GM12801 (cell line): ENCODE data around the gene FAAP100.

Source experiments
- TF ChIP-seq, protein P1 (sequence below): IDR thresholded peaks from one replicate; pipeline ENCODE4 v1.5.1; 2011; ENCODE audit warnings: control low read depth; ENCODE audit not compliant: insufficient read length; ENCODE audit errors: extremely low read depth

Gene FAAP100

DNA sequence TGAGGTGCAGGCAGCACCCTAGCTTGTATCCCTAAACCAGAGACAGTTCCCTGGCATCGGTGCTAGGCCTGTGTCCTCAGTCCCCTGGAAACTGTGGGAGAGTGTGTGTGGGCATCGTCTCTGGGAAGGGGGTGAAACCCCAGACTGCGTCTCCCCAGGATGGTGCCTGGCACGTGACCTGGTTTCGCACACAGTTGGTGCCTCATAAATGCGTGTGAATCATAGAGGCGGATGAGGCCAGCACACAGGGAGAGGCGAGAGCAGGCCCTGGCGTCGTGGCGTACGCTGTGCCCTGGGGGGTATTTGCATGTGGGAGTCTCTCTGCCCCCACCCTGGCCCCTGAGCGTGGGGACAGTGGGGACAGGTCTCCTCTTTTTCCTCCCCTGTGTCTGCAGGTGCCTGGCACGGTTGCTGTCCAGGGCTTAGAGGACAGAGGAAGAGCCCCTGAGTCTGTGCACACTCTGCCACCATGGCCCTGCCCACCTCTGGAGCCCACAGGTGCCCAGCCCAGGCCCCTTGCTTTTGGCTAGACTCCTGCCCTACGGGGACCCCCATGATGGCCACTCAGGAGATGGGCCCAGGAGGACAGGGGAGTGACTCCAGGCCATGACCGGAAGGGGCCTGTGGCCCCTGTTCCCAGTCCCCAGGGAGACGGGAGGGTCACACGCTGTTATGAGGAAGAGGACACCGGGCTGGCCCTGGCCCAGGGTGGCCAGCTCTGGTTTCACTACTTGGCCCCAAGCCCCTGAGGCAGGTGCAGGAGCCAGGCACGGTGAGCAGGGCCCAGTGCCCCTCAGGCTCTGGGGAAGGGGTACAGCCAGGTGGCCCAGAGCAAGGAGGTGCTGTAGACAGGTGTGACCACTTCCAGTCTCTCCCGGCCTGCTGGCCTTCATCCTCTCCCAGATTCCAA lies 25.2 kb downstream of the FAAP100 start:
- TF ChIP-seq, protein P1, sequence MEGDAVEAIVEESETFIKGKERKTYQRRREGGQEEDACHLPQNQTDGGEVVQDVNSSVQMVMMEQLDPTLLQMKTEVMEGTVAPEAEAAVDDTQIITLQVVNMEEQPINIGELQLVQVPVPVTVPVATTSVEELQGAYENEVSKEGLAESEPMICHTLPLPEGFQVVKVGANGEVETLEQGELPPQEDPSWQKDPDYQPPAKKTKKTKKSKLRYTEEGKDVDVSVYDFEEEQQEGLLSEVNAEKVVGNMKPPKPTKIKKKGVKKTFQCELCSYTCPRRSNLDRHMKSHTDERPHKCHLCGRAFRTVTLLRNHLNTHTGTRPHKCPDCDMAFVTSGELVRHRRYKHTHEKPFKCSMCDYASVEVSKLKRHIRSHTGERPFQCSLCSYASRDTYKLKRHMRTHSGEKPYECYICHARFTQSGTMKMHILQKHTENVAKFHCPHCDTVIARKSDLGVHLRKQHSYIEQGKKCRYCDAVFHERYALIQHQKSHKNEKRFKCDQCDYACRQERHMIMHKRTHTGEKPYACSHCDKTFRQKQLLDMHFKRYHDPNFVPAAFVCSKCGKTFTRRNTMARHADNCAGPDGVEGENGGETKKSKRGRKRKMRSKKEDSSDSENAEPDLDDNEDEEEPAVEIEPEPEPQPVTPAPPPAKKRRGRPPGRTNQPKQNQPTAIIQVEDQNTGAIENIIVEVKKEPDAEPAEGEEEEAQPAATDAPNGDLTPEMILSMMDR: no peak

DNA sequence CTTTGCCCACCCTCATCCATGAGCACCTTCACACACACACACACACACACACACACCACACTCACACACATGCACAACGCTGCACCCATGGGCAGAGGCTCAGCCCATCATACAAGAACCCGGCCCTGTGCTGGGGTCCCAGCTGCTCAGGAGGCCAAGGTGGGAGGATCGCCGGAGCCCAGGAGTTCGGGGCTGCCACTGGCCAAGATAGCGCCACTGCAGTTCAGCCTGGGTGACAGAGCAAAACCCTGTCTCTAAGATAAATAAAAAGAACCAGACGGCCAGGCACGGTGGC lies 27.3 kb downstream of the FAAP100 start:
- TF ChIP-seq, protein P1: no peak

DNA sequence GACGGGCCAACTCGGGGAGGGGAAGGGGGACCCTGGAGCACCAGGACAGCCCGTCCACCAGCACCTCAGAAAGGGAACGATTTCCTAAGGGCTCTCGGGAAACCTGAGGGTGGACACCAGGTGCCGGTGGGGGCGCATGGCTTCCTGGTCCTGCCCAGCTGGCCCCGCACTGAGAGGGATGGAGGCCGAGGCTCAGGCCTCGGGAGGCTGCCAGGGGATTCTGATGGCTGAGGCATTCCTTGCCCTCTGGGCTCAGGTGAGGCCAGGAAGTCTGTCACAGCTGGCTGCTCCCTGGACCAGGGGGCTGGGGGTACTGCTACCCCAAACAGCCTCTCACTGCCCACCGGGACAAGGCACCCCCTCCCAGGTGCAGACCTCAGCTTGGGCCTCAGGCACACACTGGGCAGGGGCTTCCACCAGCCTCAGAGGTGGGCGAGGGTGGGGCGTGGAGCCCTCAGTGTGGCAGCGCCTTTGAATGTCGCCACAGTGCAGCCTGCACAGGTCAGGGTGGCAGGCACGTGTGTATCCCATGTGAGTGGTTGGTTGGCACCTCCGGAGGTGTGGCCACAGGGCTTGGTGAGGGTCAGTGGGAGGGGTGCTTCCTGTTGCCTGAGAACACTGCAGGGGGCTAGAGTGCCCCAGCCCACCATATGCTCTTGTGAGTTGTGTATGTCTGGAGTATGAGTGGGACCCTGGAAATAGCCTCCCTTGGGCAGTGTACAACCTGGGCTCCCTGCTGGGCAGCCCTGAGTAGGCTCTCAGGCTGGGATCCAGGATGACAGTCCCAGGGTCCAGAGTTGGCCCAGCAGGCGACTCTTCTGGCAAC lies 27.9 kb downstream of the FAAP100 start:
- TF ChIP-seq, protein P1: no peak

DNA sequence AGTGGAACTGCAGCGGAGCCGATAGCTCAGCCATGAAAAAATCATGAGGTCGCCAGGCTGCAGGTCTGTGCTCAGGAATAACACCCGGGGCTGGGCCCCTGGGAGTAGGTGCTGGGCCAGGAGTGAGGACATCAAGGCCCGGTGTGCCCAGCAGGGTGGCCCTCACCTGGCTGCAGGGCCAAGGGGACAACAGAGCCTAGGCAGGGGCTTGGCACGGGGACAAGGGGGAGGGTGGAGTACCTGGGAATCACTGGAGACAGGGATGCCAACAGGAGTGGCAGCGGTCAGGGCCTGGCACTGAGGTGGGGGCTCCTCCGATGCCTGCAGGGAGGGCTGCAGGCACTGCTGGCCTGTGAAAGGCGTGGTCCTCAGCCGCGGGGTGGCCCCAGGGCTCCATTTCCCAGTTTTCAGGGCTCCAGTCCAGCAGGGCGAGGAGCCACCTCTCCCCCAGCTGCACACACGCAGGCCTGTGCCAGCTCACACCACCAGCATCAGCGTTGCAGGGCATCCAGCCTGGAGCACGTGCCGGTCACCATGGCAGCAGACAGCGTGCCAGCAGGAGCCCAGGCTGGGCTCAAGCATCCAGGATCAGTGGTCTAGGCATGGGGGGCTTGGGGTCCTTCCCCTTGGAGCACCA lies 28.6 kb downstream of the FAAP100 start:
- TF ChIP-seq, protein P1: no peak

DNA sequence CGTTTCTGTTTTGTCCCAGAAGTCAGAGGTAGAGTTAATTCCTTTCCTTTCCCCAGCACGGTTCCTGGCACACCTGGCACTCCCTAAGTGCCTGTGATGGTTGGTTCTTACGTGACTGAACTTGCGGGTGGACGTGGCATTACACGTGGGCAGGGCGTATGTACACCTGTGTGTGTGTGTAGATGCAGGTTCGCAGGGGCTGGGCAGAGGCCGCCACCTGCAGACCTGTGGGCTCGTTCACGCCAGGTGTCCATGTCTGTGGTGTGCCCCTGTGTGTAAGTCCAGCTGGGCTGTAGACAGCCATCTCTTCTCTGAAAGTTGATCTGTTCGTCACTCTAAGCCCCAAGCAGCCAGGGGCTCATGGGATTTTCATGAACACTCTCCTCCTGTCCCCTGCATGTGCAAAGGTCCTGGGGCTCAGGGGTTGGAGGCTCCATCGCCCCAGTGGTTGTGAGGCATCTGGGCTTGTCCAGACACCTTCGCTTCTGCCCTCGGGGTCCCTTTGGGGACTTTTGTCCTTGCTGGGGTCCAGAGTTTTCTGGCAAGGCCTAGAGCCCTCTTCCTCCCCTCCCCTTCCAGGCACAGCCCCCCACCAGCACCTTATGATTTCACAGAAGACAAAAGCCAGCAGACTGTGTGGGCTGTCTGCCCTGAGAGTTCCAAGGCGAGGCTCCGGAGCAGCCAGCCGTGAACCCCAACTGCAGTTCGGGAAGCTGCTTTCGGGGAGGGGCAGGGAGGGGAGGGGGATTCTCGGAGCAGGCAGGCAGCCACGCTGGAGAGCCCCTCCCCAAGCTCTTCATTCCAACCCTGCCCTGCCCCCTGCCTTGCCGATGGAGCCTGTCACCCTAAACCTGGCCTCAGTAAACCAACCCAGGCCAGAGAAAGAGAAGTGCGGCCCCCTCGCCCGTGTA lies 29.4 kb downstream of the FAAP100 start:
- TF ChIP-seq, protein P1: no peak

DNA sequence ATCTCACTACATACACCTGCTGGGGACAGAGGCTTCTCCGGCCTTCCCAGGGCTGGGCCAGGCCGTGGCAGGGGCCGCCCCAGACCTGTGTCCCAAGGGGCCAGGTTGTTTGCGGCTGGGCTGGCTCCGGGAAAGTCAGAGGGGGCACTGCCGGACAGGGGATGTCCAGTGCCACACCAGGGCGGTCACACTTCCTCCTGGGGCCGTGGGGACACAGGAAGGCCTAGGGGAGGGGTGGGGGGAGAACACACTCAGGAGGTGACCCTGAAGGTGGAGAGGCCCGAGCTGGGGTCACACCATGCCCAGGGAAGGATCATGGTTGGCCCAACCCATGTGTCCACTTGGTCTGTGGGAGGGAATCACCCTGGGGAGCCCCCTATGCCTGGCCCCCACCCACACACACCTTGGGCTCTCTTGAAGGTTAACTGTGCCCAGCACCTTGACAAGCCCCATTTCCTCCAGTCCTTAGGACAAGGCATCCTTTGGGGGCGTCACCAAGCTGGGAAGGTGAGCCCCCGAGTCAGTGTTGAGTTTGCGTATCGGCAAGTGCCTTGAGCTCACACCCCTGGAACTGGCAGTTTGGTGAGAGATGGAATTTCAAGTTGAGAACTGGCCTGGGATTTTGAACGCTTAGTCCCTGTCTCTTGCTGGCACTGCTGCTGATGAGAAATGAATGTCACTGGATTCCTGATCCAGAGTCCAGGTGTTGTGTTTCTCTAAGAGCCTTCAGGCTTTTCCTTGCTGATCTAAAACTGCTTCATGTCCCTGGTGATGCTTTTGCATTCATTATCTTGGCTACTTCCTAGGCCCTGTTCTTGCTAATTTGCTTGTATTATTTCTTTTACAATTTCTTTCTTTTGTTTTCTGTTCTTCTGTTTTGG lies 31.9 kb downstream of the FAAP100 start:
- TF ChIP-seq, protein P1: no peak
